Measurements from ENCODE around the gene SYNDIG1L.

SYNDIG1L gene

DNA sequence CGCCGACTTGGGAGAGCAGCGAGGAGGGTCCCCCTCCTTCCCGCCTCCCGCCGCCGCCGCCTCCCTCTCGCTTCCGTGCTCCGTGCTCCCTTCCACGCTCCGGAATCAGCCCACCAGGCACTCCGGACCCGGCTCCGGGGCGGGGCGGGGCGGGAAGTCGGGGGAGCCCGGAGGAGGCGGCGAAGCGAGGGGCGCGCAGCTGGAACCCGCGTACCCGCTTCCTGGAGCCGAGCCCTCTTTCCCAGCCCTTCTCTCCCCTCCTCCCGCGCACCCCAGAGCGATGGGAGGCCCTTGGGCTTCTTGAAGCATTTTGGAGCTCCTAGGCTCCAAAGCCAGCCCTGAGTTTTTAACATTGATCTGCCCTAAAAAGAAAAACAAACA is at the start of gene SYNDIG1L:
Gene SYNDIG1L, minus strand, starts transcription at position 9 of the 381 bp plus-strand sequence. CDS start 16,466 bp downstream, outside the sequence.
- no peak for DNase-seq (ENCODE audit: low read depth)
- in situ Hi-C loops (cut with HindIII; ENCODE audit: low sequenced_read_pairs), result no loop called here
- H3K4me3 ChIP-seq (ENCODE audit: low read depth, low read length), result no peak within 1 kb of the TSS
- TF ChIP-seq CTCF (IDR thresholded peaks at IDR 0.05; ENCODE audit: low read depth, low read length, missing control alignments), result no peak

- no peak for TF ChIP-seq CTCF (IDR thresholded peaks at IDR 0.05; ENCODE audit: low read depth, low read length, missing control alignments)
- no peak for DNase-seq (ENCODE audit: low read depth)
- no peak overlapping the region for H3K4me3 ChIP-seq (ENCODE audit: low read depth, low read length)
- in situ Hi-C loops (cut with HindIII; ENCODE audit: low sequenced_read_pairs), result no loop called here
These were observed 49.7 kb upstream of the SYNDIG1L start for GRCh38 chr14:74475678-74476077.

GRCh38 chr14:74474376-74474775 is 48.4 kb upstream of the SYNDIG1L start:
- DNase-seq (ENCODE audit: low read depth), result no peak

GRCh38 chr14:74472601-74473000 is 46.6 kb upstream of the SYNDIG1L start:
- in situ Hi-C loops (cut with HindIII; ENCODE audit: low sequenced_read_pairs), result no loop called here

More at GRCh38 chr14:74474376-74474775, 48.4 kb upstream of the SYNDIG1L start:
- no peak overlapping the region for H3K4me3 ChIP-seq (ENCODE audit: low read depth, low read length)
- no peak for TF ChIP-seq CTCF (IDR thresholded peaks at IDR 0.05; ENCODE audit: low read depth, low read length, missing control alignments)
- in situ Hi-C loops (cut with HindIII; ENCODE audit: low sequenced_read_pairs), result no loop called here

GRCh38 chr14:74469548-74470518 is 43.8 kb upstream of the SYNDIG1L start:
- no peak for DNase-seq (ENCODE audit: low read depth)
- no peak for TF ChIP-seq CTCF (IDR thresholded peaks at IDR 0.05; ENCODE audit: low read depth, low read length, missing control alignments)
- in situ Hi-C loops (cut with HindIII; ENCODE audit: low sequenced_read_pairs), result no loop called here
- H3K4me3 ChIP-seq (ENCODE audit: low read depth, low read length), result no peak overlapping the region

More at GRCh38 chr14:74472601-74473000, 46.6 kb upstream of the SYNDIG1L start:
- no peak for TF ChIP-seq CTCF (IDR thresholded peaks at IDR 0.05; ENCODE audit: low read depth, low read length, missing control alignments)
- no peak overlapping the region for H3K4me3 ChIP-seq (ENCODE audit: low read depth, low read length)
- DNase-seq (ENCODE audit: low read depth), result no peak

GRCh38 chr14:74468513-74468912 is 42.5 kb upstream of the SYNDIG1L start:
- no peak overlapping the region for H3K4me3 ChIP-seq (ENCODE audit: low read depth, low read length)
- in situ Hi-C loops (cut with HindIII; ENCODE audit: low sequenced_read_pairs), result no loop called here
- no peak for DNase-seq (ENCODE audit: low read depth)
- TF ChIP-seq CTCF (IDR thresholded peaks at IDR 0.05; ENCODE audit: low read depth, low read length, missing control alignments), result no peak
